ENCODE measurements around the gene LHX8. TPM values are rescaled to one million over a fixed set of nuclear protein-coding genes. Genes with fewer than 3 reads are reported as not detected.

LHX8 gene
- total RNA-seq, 1 experiment from 2014 or later: not detected

DNA sequence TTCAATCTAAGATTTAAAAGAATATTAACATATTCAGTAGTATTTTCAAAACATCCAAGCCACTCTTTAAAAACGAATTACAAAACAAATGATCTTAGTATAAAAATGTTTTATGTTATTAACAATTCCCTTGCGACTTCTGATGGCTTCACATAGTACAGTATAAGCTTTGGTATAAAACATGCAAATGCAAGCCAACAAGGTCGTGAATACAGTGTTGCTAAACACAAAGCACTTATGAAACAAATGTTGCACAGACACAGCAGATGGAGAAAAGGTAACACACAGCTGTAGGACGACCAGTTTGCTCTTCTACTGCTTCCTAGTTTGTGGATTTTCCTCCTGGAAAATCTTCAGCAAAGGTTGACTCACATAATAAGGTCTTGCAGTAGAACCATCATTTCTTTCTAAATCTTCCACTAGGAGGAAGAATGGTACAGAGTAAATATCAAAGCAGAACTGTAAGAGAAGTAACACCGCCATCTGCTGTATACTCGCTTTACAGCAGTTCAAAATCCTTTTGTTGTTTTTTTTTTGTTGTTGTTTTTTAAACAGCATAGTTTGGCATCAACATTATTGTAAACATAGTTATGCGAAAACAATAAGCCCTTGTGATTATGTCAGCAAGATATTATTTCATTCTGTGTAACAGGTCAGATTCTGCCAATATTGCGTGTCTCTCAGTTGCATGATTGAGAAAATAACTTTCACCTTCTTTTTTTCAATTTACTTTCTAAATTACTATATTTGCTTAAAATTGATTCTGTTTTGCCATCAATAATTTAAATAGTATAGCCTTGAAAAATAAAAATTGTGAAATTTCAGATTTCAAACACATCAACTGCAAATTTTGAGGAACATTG, 69.5 kb downstream of the LHX8 start:
- DNase-seq (ENCODE audit: low read depth): peak; percentile 52

DNA sequence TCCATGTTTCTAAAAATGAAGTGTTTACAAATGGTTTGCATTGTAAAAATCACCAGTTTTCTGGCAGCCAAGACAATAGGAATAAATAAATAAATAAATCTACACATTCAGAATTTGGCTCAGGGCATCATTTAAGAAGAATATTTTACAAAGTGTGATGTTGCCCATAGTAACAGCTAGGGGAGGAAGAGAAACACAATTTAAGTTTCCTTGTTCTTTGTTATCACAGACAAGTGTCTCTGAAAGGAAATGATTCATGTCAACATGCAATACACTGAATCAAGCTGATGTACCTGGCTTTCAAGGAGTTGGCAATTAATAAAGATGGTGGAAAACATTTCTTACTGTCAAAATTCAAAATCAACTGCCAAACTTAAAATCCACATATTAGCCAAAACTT, 74.7 kb downstream of the LHX8 start:
- peak; percentile 21 for DNase-seq (ENCODE audit: low read depth)

Small RNAs within 50 kb of the gene (small RNA-seq; reads per million reads assigned to genes)
- not detected for gene RNU6-622P

Data from HT1080 (cell line).